GOT3 (cell line): ENCODE results near the gene SPOCK1.

ENCODE experiments used
- DNase-seq: peaks from one replicate; lab custom pipeline; 2025; ENCODE audit warnings: mixed read lengths; lab: John Stamatoyannopoulos, UW

The SPOCK1 gene

DNA sequence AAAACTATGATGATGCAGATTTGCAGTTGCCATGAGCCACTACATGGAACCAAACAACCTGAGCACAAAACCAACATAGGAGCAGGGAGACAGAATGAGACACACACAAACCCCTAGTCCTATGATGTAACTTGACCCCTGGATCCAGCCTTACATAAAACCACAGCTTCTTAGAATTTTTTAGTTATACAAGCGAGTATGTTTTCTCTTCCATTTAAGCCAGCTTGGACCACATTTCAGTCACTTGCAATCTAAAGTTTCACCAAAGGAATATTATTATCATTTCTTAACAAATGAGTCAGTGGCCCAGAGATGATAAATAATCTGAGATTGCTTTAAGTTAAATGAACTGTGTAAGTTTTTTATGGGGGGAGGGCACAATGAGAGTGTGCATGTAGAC lies 6.8 kb downstream of the SPOCK1 start:
- no peak for DNase-seq

DNA sequence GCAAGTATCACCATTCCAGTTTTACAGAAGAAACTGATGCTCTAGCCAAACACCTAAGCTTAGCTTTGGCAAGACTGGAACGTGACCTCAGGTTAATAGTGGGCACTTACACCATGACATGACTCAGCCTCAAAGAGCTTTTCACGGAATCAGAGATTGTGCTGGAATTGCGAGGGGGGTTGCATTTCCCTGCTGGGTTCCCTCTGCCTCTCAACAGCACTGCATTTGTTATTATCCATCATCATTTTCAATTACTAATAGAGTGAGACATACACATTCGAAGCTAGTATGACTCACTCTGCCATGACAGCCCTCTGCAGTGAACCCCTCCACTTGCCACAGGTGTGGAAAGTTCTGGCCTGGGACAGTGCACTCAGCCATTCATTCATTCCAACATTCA lies 8.0 kb downstream of the SPOCK1 start:
- no peak for DNase-seq

DNA sequence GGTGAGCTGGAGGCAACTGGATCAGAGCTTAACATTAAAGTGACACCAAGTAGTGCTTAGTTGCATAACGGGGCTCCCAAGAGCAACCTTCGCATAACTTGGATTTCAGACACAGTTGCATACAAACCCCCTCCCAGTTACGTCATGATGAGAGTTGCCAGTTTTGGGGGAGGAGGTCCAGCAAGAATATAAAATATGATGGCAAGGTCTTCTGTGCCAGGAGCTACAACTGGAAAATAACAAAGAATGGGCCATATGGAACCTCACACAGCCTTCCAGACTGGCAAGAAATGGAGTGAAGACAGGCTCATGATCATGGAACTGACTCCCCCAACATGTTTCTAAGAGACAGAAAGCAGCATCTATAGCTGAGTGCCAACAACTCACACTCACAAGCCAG lies 8.5 kb downstream of the SPOCK1 start:
- DNase-seq: no peak

DNA sequence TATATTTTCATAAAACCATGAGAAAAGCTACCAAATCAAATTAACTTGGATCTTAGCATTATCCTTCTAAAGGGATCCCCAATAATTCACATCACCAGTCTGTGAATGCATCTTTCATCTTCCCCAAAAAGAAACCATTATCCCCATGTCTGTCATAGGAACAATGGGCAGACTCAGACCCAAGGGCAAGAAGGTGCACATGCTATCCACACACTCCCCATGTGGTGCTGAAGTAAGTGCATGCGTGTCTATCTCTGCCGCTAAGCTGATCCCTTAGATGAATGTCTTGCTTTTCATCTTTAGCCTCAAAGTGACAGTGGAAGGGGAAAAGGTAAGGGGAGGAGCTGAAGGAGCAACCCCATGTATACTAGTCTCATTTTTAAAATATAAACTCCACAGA lies 10.2 kb downstream of the SPOCK1 start:
- no peak for DNase-seq

DNA sequence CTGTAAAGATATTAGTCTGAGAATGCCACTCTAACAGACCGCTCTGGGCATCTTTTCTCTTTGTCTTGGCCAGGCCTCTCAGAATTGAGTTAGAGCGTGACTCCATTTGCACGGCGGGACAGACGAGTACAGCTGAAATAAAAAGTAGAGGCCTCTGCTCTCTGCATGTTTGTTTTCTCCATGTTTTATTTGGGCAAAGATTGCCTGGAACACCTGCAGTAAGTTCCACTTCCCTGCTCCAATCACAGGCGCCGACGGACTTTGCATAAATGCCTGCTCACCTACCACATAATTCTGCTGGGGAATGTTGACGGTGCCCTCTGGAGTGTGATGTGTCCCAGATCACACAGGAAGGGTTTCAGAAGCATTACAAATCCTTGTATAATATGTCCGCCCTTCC lies 10.6 kb downstream of the SPOCK1 start:
- DNase-seq: no peak

DNA sequence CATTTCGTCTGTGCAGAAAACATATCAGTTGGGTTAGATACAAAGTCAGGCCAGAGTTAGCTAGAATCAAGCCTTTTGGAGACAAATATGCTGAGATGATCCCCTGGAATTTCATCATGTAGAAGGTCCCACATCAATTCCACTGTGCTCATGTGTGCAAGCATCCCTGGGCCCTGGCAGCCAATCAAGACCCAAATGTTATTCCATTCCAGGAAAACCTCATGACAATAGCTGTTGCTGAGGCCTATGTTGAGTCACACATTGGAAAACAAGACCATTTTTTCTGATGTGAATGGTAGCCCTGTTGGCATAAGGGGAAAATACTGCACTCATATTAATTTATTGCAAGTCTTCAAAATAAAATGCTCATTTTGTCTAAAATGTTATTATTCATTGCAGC lies 11.5 kb downstream of the SPOCK1 start:
- DNase-seq: peak; percentile 37

DNA sequence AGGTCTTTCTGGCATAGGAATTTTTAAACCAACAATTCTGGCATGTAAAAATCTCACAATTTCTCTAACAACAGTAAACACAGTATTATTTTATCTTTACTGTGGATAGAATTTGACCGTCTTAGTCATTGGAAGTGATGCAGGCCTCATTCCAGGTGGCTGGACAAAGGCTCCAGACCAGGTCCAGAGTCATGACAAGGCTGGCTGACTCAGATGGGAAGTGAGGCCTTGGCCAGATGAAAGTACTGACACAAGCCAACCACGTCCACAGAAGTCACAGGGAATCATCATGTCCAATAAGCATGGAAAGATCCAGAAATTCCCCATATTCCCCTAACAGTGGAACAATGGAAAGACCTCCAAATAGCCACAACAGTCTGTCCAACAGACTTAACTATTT lies 12.4 kb downstream of the SPOCK1 start:
- DNase-seq: no peak

DNA sequence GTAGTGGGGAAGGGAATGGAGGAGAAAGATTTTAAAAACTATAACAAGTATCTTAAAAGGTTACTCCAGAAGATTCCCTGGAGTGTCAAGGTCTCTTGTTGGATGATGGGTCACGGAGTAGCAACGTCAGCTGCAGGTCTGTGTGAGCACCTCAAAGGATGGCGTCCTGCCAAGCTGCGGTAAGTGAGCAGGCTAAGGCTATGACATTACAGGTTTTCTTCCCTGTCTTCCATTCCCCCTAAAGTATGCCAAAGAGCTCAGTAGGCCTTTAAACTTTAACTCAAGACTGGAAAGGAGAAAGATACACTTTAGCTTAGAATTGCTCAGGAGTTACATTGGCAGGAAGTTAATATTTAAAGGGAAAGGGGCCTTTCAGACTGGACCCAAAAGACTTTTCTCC lies 17.5 kb downstream of the SPOCK1 start:
- DNase-seq: no peak

DNA sequence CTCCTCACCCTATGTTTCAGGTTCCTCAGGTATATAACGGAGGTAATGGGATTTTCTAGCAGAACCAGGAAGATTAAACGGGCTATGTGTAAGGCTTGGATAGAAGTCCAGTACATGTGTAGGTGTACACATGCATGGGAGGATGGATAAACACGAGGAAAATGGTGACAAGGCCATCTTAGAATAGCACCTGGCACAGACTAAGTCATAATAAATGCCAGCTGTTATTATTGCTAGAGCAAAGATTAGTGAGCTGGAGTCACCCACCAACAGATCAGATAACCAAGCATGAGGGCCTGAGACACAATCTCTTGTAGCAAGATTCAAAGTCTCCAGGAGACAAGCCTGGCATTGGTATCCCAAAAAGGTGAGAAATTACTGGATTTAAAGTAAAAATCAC lies 21.1 kb downstream of the SPOCK1 start:
- no peak for DNase-seq

DNA sequence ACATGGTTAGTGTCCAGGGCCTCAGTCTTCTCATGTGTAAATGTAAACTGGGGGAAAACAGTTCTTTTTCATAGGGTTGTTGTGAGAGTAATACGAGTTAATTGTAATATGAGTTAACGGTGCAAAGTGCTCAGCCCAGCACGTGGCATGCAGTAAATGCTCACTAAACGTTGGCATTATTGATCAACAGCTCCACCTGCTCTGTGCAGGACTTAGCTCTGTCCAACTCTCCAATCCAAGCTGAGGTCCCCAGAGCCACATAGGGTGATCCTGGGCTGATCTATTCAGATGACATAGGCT lies 28.3 kb downstream of the SPOCK1 start:
- no peak for DNase-seq

DNA sequence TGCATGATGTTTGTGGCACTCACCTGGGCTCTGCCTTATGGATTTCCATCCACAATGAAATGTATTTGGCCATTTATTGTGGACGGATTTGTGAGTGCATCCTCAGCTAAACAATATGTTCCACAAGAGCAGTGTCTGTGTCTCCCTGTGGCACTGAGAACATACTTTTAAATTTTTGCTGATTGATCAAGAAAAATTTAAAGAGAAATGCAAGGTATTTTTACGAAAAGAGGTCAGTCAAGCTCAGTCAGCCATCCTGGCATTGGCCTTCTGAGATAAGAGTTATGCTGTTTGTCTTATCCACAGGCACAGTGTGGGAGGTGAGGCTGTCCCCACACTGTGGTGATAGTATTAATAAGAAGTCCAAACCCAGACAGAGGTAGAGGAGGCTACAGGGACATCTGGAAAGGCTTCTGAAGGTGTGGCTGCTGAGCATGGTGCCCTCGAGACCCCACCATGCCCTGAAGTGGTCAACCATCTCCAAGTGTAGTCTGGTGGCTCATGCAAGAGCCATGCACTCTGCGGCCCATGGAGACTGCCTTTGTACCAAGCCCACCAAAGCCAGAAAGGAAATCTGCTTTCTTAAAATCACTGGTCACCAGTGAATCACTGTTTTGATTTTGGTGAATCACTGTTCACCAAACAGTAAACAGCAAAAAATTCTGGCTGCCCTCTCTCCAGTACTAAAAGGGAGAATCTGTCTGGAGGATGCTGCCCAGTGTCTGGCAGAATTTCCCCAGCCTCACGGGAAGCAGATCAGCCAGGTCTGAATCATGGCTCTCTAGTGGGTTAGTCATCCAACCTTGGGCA lies 28.8 kb downstream of the SPOCK1 start:
- DNase-seq: peak; percentile 81

DNA sequence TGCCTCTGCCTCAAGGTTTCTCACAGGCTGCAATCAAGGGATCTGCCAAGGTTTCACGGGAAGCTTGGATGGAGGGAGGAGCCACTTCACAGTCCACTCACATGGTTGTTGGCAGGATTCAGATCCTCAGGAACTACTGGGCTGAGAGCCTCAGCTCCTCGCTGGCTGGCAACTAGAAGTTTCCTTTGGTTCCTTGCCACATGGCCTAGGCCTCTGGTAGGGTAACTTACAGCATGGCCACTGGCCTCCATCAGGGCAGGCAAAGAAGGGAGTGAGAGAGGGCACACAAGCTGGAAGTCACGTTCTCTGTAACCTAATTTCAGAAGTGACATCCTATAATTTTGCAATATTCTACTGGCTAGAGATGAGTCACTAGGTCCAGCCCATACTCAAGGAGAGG lies 32.2 kb downstream of the SPOCK1 start:
- no peak for DNase-seq

DNA sequence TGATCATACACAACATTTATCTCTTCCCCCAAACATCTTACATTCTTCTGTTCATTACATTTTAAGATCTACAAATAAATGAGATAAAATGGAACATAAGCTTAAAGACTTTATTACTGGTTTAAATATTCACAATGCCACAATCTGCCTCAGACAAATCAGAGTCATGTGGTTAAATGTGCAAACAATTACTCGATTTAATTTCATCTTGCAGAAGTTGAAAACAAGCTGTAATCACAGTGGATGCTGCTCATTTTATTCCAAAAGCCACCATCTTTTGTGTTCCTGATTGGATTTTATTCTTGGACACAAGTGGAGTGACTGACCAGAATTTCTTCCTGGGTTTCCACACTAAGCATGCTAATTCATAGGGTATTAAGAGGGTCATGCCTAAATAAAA lies 33.2 kb downstream of the SPOCK1 start:
- no peak for DNase-seq

DNA sequence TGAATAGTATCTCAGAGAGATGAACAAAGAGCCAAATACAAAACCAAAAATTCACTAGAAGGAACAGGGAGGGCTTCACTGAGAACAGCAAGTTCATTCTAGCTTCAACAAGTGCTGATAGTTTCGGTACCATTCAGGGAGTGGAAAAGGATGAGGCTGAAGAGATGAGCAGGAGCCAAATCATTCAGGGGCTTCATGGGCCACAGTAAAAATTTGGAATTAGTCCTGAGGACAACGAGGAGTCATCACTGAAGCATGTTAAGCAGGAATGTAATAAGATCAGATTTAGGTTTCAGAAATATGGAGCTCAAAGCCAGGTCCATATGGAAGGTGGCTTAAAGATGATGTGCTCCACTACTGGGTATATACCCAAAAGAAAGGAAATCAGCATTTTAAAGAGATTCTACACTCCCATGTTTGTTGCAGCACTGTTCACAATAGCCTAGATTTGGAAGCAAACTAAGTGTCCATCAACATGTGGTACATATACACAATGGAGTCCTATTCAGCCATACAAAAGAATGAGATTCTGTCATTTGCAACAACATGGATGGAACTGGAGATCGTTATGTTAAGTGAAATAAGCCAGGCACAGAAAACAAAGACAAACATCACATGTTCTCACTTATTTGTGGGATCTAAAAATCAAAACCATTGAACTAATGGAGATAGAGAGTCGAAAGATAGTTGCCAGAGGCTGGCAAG lies 36.2 kb downstream of the SPOCK1 start:
- no peak for DNase-seq

DNA sequence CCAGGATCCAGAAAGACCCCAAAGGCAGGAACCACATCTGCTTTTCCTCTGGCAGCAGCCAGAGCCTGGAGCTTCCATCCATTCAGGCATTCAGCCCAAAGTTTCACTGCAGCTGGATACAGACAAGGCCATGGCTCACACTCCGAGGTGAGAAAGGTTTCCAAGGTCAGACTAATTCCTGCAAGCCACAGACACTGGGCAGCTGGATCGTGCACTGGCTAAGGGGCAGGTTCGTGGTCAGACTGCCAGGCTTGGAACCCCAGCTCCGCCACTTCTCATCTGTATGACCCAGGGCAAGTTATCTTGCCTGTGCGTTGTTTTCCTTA lies 36.9 kb downstream of the SPOCK1 start:
- DNase-seq: no peak

DNA sequence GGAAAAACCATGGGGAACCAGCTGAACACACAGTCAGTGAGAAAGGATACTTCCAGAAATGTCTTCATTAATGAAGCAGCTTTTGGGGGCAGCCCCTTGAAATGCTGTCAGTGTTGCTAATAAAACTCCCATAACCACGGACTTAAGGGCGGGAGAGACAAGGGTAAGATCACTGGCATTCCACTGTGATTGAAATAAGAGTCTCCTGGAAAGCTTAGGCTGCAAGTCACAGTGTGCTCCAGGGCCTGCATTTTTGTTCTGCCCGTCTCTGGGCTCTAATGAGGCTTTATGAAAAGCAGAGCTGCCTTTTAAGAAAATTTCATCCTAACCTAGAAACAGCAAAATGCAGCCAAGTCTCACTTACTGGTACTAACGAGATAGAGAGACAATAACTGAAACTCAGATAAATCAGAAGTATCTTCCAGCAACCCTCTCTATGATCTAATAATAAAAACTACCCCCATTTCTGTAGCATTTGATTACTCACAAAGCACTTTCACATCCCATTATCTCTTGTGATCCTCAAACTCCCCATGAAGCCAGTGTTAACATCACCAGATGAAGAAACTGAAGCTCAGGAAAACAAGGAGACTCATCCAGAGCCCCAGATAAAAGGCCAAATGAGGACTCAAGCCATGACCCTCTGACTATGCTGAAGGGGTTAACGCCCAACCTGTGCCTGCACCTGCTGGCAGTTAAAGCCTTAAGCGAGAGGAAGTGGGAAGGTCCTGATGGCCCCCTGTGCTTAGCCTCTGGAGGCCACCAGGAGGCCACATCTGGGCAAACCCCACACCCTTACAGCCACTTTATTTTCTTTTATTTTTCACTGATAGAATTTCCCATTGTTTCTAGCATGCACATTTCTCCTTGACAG lies 37.5 kb downstream of the SPOCK1 start:
- DNase-seq: no peak

DNA sequence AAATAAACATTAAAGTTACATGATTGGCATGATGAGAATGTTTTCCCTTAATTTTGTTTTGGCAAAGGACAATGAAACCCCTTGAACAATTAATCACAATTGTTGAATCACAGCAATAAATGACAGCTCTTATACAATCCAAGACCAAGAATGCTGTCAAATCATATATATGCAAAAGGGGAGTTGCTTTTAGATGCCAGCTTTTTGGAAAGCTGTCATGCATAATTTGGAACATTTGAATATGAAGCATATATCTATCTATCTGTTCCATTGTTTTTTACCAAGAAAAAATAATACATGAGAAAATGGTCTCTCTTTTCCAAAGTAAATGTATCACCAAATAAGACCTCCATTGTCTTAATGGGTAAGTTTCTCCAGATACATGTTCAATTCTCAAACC lies 44.5 kb downstream of the SPOCK1 start:
- DNase-seq: no peak

DNA sequence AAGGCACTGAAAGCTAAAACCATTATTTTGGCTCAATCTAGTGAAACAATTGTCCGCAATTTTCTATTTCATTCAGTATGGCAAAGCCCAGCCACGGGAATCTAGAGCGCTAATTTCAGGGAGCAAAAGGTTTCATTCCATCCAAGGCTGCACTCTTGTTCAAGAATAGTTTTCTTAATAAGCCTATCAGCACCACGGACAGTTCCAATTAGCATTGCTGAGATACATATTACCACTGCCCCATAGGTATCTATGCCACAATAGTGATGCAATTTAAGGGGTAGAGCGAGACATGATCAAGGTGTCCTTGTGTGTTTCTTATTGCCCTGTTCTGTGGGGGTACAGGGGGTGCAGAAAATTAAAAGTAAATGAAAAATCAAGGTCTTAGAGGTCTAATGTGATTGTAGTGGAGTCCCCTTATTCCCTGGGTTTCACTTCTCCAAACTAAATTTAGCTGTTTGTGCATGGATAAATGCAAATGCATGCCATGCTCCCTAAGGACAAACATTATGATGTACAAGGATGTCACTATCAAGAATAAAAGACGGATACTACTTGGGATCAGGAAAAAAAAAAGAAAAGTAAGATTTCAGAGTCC lies 45.5 kb downstream of the SPOCK1 start:
- no peak for DNase-seq

DNA sequence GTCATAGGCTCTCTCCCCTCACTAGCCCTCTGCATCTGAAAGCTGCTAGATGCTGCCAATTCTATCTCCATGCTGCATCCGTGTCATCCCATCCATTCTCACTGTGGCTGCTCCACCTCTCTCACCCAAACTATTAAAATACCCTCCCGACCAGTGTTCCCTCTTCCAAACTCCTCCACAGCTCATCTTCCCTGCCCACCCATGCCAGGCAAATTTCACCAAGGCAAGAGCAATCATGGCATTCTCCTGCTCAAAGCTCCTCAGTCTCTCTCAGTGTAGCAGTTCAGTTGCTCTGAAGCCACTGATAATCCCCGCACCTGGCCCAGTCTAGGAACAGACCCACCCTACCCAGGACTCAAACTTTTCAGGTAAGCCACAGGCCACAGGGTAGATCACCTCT lies 48.4 kb downstream of the SPOCK1 start:
- no peak for DNase-seq

DNA sequence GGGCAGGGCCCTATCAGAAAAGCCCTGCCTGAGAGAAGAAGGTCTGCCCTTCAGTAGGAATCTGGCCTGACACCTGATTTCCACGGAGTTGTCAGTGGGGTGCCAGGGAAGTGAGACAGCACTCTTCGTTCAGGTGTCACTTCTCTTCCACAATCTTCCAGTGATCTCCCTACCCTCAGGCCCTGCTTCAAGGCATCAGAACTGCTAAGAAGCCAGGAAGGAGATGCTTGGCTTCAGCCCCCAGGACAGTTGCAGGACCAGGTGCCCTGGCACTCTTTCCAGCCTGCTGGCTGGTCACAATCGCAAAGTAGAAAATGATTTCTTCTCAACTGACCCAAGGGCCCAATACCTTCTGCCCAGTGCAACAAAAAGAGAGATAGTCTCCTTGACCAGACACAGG lies 50.3 kb downstream of the SPOCK1 start:
- no peak for DNase-seq

DNA sequence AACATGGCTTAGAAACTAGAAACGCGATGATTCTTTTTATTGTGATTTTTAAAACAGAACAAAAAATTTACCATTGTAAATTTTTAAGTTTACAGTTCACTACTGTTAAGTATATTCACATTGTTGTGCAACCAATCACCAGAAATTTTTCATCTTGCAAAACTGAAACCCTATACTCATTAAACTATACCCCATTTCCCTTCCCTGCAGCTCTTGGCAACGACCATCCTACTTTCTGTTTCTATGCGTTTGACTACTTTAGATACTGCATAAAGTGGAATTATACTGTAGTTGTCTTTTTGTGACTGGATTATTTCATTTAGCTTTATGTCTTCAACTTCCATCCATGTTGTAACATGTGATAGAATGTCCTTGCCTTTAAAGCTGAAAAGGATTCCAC lies 52.5 kb downstream of the SPOCK1 start:
- no peak for DNase-seq

DNA sequence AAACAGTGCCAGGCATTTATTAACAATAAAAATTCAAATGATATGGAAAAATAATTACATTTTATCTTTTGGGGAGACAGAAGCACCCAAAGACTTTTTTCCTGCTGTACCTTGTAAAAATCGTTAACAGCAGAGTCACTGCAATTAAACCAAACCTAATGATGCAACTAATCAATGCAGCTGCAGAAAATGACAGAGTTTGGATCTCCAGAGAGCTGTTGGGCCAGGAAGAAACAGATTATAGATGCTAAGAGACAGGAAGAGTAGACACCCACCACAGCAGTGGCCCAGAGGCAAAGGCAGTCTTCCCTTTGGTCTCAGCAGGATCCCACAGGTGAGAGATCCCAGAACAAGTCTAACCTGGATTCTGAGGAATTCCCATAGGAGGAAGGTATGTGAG lies 53.0 kb downstream of the SPOCK1 start:
- DNase-seq: no peak

DNA sequence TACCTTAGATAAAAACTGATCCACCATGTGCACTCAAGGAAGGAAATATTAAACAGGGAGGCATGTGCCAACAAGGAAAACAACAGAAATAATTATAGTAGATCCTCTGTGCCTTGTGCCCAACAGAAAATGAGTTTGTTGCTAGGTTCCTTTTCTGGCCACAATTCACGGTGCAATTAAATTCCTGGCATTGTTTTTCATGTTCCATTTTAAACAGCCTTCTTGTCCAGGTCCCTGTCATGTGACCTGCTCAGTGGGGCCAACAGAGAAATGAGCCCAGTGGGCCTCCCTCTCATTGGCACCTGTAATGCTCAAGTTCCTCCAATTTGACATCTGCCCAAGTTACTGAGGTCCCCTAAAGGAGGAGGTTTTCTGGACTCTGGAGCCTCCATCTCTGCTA lies 56.5 kb downstream of the SPOCK1 start:
- no peak for DNase-seq
